IMR-90 (cell line): Measurements from ENCODE around the gene ANKRD31. TPM values are rescaled to one million over a fixed set of nuclear protein-coding genes. Genes with fewer than 3 reads are reported as not detected.

Experiments
- ATAC-seq: fragments of 200-7000 bp; cut with Tn5 transposase; 2 replicates; pipeline ENCODE4 v1.9.1; 2020; ENCODE audit warnings: low read depth, mild to moderate bottlenecking, moderate library complexity
- BruUV-seq: library from RNA; stranded (reverse); fragments of 400-500 nt; replicated peaks from 2 replicates; lab custom pipeline; 2021; lab: Mats Ljungman, UMichigan
- CTCF ChIA-PET: fragments of 300-600 bp; formaldehyde crosslinking; extraction: SDS; loops from one replicate; lab custom pipeline; 2021; ENCODE audit warnings: antibody characterized with exemption; lab: Yijun Ruan, JAX
- POLR2A ChIA-PET: fragments of 300-600 bp; sonication (Branson Sonifier 250); formaldehyde crosslinking; loops from one replicate; lab custom pipeline; 2022; ENCODE audit warnings: antibody characterized with exemption; ENCODE audit not compliant: unreplicated experiment; lab: Charles Lee
- DNase-seq: peaks from one replicate; pipeline ENCODE4 v3.0.0; 2013
- H2AFZ ChIP-seq: replicated peaks from 2 replicates; pipeline ENCODE3; 2013; ENCODE audit warnings: low read length, mild to moderate bottlenecking; ENCODE audit not compliant: poor library complexity
- H2AK5ac ChIP-seq: 2 replicates; pipeline ENCODE4 v1.6.1; 2013; ENCODE audit warnings: low read depth, low read length, inconsistent platforms
- H2AK9ac ChIP-seq: replicated peaks from 2 replicates; pipeline ENCODE3; 2013; ENCODE audit warnings: mild to moderate bottlenecking, low read depth, low read length, moderate library complexity; ENCODE audit not compliant: poor library complexity
- H2BK120ac ChIP-seq: 2 replicates; pipeline ENCODE4 v1.6.1; 2013; ENCODE audit warnings: low read depth, low read length, inconsistent platforms
- H2BK15ac ChIP-seq: 3 replicates; pipeline ENCODE4 v1.6.1; 2013; ENCODE audit warnings: low read depth, low read length, inconsistent platforms
- H2BK20ac ChIP-seq: 2 replicates; pipeline ENCODE4 v1.6.1; 2013; ENCODE audit warnings: low read depth, mild to moderate bottlenecking, inconsistent platforms, low read length, moderate library complexity
- H2BK5ac ChIP-seq: 2 replicates; pipeline ENCODE4 v1.6.1; 2013; ENCODE audit warnings: mild to moderate bottlenecking, low read depth, low read length, inconsistent platforms; ENCODE audit not compliant: poor library complexity, severe bottlenecking
- H3K14ac ChIP-seq: replicated peaks from 2 replicates; pipeline ENCODE4 v1.6.1; 2013; ENCODE audit warnings: low read depth, low read length, inconsistent platforms
- H3K18ac ChIP-seq: 2 replicates; pipeline ENCODE4 v1.6.1; 2013; ENCODE audit warnings: low read depth, low read length, control low read depth
- H3K23ac ChIP-seq: 2 replicates; pipeline ENCODE4 v1.6.1; 2013; ENCODE audit warnings: low read depth, low read length, inconsistent platforms
- H3K27ac ChIP-seq: 2 replicates; pipeline ENCODE4 v1.5.1; 2013; ENCODE audit warnings: mild to moderate bottlenecking, control low read depth, low read length; ENCODE audit not compliant: insufficient read depth
- H3K27me3 ChIP-seq: 2 replicates; pipeline ENCODE4 v1.6.1; 2013; ENCODE audit warnings: low read length; ENCODE audit not compliant: control insufficient read depth, insufficient read depth
- H3K36me3 ChIP-seq: 2 replicates; pipeline ENCODE4 v1.6.1; 2013; ENCODE audit warnings: low read length, mixed read lengths; ENCODE audit not compliant: control insufficient read depth, insufficient read depth
- H3K4ac ChIP-seq: 2 replicates; pipeline ENCODE4 v1.6.1; 2013; ENCODE audit warnings: low read depth, low read length, inconsistent platforms
- H3K4me1 ChIP-seq: 2 replicates; pipeline ENCODE4 v1.6.1; 2013; ENCODE audit warnings: low read length, mixed read lengths; ENCODE audit not compliant: control insufficient read depth, insufficient read depth
- H3K4me2 ChIP-seq: 2 replicates; pipeline ENCODE4 v1.6.1; 2013; ENCODE audit warnings: low read depth, mild to moderate bottlenecking, control low read depth, low read length, moderate library complexity
- H3K4me3 ChIP-seq: 2 replicates; pipeline ENCODE4 v1.5.1; 2013; ENCODE audit warnings: low read depth, mild to moderate bottlenecking, control low read depth, low read length, moderate library complexity; ENCODE audit not compliant: insufficient read depth
- H3K56ac ChIP-seq: 2 replicates; pipeline ENCODE4 v1.6.1; 2013; ENCODE audit warnings: low read length, inconsistent platforms; ENCODE audit not compliant: insufficient read depth; ENCODE audit errors: extremely low read depth
- H3K79me1 ChIP-seq, 2 experiments: 2 replicates each; pipeline ENCODE4 v1.6.1; 2013; ENCODE audit warnings: low read length in 2 of 2, inconsistent platforms in 1 of 2, low read depth in 1 of 2
- H3K9ac ChIP-seq: 2 replicates; pipeline ENCODE4 v1.6.1; 2013; ENCODE audit warnings: low read depth, low read length, control low read depth
- H3K9me1 ChIP-seq: 2 replicates; pipeline ENCODE4 v1.6.1; 2013; ENCODE audit warnings: low read length, inconsistent platforms; ENCODE audit not compliant: insufficient read depth
- H3K9me3 ChIP-seq: 2 replicates; pipeline ENCODE4 v1.6.1; 2013; ENCODE audit warnings: low read length; ENCODE audit not compliant: control insufficient read depth, insufficient read depth
- H4K20me1 ChIP-seq: 2 replicates; pipeline ENCODE4 v1.6.1; 2013; ENCODE audit warnings: low read length, inconsistent platforms; ENCODE audit not compliant: insufficient read depth
- H4K5ac ChIP-seq: 2 replicates; pipeline ENCODE4 v1.6.1; 2013; ENCODE audit warnings: mild to moderate bottlenecking, low read depth, low read length, control low read depth
- H4K8ac ChIP-seq, 2 experiments: 2 replicates each; pipeline ENCODE4 v1.6.1; 2013; ENCODE audit warnings: low read depth in 2 of 2, low read length in 2 of 2, control low read depth in 1 of 2, inconsistent platforms in 1 of 2
- H4K91ac ChIP-seq: 2 replicates; pipeline ENCODE4 v1.6.1; 2013; ENCODE audit warnings: low read depth, low read length, inconsistent platforms; ENCODE audit not compliant: insufficient read depth
- CEBPB ChIP-seq: IDR thresholded peaks from 2 replicates; pipeline ENCODE4 v1.6.1; 2012; ENCODE audit warnings: low read depth, low read length, improper control_type of control experiment
- MAFK ChIP-seq: IDR thresholded peaks from 2 replicates; pipeline ENCODE4 v1.6.1; 2012; ENCODE audit warnings: low read depth, low read length, improper control_type of control experiment
- MAZ ChIP-seq: IDR thresholded peaks from 2 replicates; pipeline ENCODE4 v1.6.1; 2012; ENCODE audit warnings: low read depth, mild to moderate bottlenecking, low read length, improper control_type of control experiment, moderate library complexity, borderline replicate concordance
- MXI1 ChIP-seq: IDR thresholded peaks from 2 replicates; pipeline ENCODE4 v1.6.1; 2012; ENCODE audit warnings: low read depth, mild to moderate bottlenecking, low read length, moderate library complexity, borderline replicate concordance
- RAD21 ChIP-seq: IDR thresholded peaks from 2 replicates; pipeline ENCODE4 v1.6.1; 2012; ENCODE audit warnings: low read length, improper control_type of control experiment
- RFX5 ChIP-seq: IDR thresholded peaks from 2 replicates; pipeline ENCODE4 v1.8.0; 2012; ENCODE audit warnings: low read depth, mild to moderate bottlenecking, low read length, moderate library complexity
- SMC3 ChIP-seq: fragments of 150-350 bp; IDR thresholded peaks from 2 replicates; pipeline ENCODE4 v1.6.1; 2016; ENCODE audit warnings: low read depth, mild to moderate bottlenecking, antibody characterized with exemption, low read length, moderate library complexity
- WGBS, 2 experiments: methylation state at CpG; one replicate each; pipeline versions ENCODE4 v1.1.5 to v1.1.7; 2013; ENCODE audit warnings: missing lambda C conversion rate in 2 of 2; ENCODE audit not compliant: insufficient read length in 1 of 2; ENCODE audit errors: extremely low coverage in 2 of 2; 5-methylcytosine and 5-hydroxymethylcytosine counted together
- dilution Hi-C: fragments of 300-500 bp; cut with HindIII; formaldehyde crosslinking; loops from one replicate; pipeline ENCODE4 v1.14.3; 2018; ENCODE audit warnings: low sequenced_read_pairs; ENCODE audit not compliant: unreplicated experiment
- in situ Hi-C: fragments of 300-500 bp; cut with MboI; formaldehyde crosslinking; loops from 3 replicates; pipeline ENCODE4 v1.14.3; 2019; ENCODE audit warnings: low sequenced_read_pairs, inconsistent platforms, mixed read lengths
- intact Hi-C: fragments of 100-400 bp; cut with micrococcal nuclease; formaldehyde crosslinking; loops from 2 replicates; pipeline ENCODE4 v1.10.0; 2022
- polyA plus RNA-seq, 3 experiments: library from polyadenylated mRNA; depleted of rRNA; stranded (reverse); fragments of >200 nt; gene quantifications; 2 replicates each; pipeline ENCODE4 v1.2.3, GENCODE V29; 2012; ENCODE audit warnings: low replicate concordance in 1 of 3
- total RNA-seq: library from RNA; depleted of rRNA; stranded (reverse); fragments of >200 nt; gene quantifications from 2 replicates; pipeline ENCODE4 v1.2.3, GENCODE V29; 2012
- TF ChIP-seq, protein P1 (sequence below): conservative IDR thresholded peaks from 2 replicates; pipeline ENCODE4 v1.5.1; 2012; ENCODE audit warnings: mild to moderate bottlenecking, low read depth, low read length, improper control_type of control experiment

Gene ANKRD31
- total and polyA plus RNA-seq, 2 of the 4 experiments (the other 2 are of a cell fraction), result under 0.01 to 0.02 TPM

- Histone ChIP-seq H2AK5ac (no peak overlapping the region), H2BK120ac (no peak overlapping the region), H2BK15ac (no peak overlapping the region), H3K4me2 (no peak overlapping the region), H2AK9ac (no peak overlapping the region), H3K79me1 (no peaks in the 10 kb centered on the region), H4K20me1 (no peaks in the 10 kb centered on the region), H3K9me3 (no peaks in the 10 kb centered on the region; the same call in 1 of the 2 replicates), H3K14ac (no peak overlapping the region), H4K8ac (no peak overlapping the region), H3K27me3 (no peaks in the 10 kb centered on the region), H3K9me1 (no peaks in the 10 kb centered on the region), H3K23ac (no peak overlapping the region), H4K5ac (no peak overlapping the region), H4K91ac (no peak overlapping the region), H3K56ac (no peak overlapping the region), H3K27ac (no peak overlapping the region), H3K4me1 (no peaks in the 10 kb centered on the region), H2BK20ac (no peak overlapping the region), H3K18ac (no peak overlapping the region), H2AFZ (no peak overlapping the region), H3K4me3 (no peak overlapping the region), H3K36me3 (no peaks in the 10 kb centered on the region), H2BK5ac (no peak overlapping the region), H3K9ac (no peak overlapping the region), H3K4ac (no peak overlapping the region)
- in situ Hi-C loops, result no loop called here
- ChIA-PET POLR2A (no interaction called here), CTCF (no interaction called here)
- intact Hi-C loops, result no loop called here
- DNase-seq, result no peak
- no TSS peak for BruUV-seq
- no CpG with 5 or more reads among the region's 2 CpGs for WGBS, 2 experiments
- dilution Hi-C loops, result no loop called here
- ATAC-seq, result no peak
- no peak for TF ChIP-seq RAD21
- TF ChIP-seq MAZ, result no peak
- no peak for TF ChIP-seq MAFK
- no peak for TF ChIP-seq CEBPB
- no peak for TF ChIP-seq MXI1
- TF ChIP-seq, protein P1, sequence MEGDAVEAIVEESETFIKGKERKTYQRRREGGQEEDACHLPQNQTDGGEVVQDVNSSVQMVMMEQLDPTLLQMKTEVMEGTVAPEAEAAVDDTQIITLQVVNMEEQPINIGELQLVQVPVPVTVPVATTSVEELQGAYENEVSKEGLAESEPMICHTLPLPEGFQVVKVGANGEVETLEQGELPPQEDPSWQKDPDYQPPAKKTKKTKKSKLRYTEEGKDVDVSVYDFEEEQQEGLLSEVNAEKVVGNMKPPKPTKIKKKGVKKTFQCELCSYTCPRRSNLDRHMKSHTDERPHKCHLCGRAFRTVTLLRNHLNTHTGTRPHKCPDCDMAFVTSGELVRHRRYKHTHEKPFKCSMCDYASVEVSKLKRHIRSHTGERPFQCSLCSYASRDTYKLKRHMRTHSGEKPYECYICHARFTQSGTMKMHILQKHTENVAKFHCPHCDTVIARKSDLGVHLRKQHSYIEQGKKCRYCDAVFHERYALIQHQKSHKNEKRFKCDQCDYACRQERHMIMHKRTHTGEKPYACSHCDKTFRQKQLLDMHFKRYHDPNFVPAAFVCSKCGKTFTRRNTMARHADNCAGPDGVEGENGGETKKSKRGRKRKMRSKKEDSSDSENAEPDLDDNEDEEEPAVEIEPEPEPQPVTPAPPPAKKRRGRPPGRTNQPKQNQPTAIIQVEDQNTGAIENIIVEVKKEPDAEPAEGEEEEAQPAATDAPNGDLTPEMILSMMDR, result no peak
- TF ChIP-seq SMC3, result no peak
- no peak for TF ChIP-seq RFX5
These were observed 22.3 kb downstream of the ANKRD31 start for GRCh38 chr5:75214409-75214808.
